GM12878 (cell line): ENCODE results near the gene CPVL. TPM values are rescaled to one million over a fixed set of nuclear protein-coding genes. Genes with fewer than 3 reads are reported as not detected.

Source experiments
- ATAC-seq: fragments of 200-7000 bp; cut with Tn5 transposase; 3 replicates; pipeline ENCODE4 v1.9.1; 2020; ENCODE audit warnings: mild to moderate bottlenecking, moderate library complexity
- BruUV-seq: library from RNA; stranded (reverse); fragments of 400-500 nt; replicated peaks from 2 replicates; lab custom pipeline; 2021; lab: Mats Ljungman, UMichigan
- CTCF ChIA-PET: fragments of 300-600 bp; sonication (Branson Sonifier 250); formaldehyde crosslinking; extraction: SDS; loops from one replicate; lab custom pipeline; 2021; ENCODE audit warnings: inconsistent platforms; lab: Yijun Ruan, JAX
- POLR2A ChIA-PET: fragments of 350-600 bp; formaldehyde crosslinking; extraction: SDS; loops from one replicate; lab custom pipeline; 2021; ENCODE audit warnings: inconsistent platforms; lab: Charles Lee
- RAD21 ChIA-PET: fragments of 300-600 bp; sonication (Branson Sonifier 250); formaldehyde crosslinking; loops from one replicate; lab custom pipeline; 2023; ENCODE audit warnings: antibody characterized with exemption; ENCODE audit not compliant: unreplicated experiment; lab: Charles Lee
- SMC1A ChIA-PET: fragments of 300-600 bp; sonication (Branson Sonifier 250); formaldehyde crosslinking; loops from one replicate; lab custom pipeline; 2023; ENCODE audit not compliant: unreplicated experiment, uncharacterized antibody; lab: Charles Lee
- DNase-seq: peaks from one replicate; pipeline ENCODE4 v3.0.0-alpha.2; 2011; ENCODE audit warnings: low read depth, low spot score
- FAIRE-seq: peaks from 3 replicates; lab custom pipeline; 2011; peaks lifted over from hg19 to GRCh38; lab: Jason Lieb, UNC
- H2AFZ ChIP-seq: 2 replicates; pipeline ENCODE4 v1.6.0; 2011; ENCODE audit warnings: low read depth, low read length, control low read depth; ENCODE audit not compliant: control insufficient read depth
- H3K27ac ChIP-seq: 2 replicates; pipeline ENCODE4 v1.5.1; 2011; ENCODE audit warnings: control low read depth; ENCODE audit not compliant: control insufficient read depth, insufficient read depth
- H3K27me3 ChIP-seq, 2 experiments: replicated peaks in 1 of 2; 2 replicates each; pipeline versions ENCODE4 v1.6.0 to v1.6.1; 2011; ENCODE audit warnings: low read length in 1 of 2; ENCODE audit not compliant: control insufficient read depth in 2 of 2, insufficient read depth in 2 of 2
- H3K36me3 ChIP-seq, 2 experiments: 2 replicates each; pipeline ENCODE4 v1.5.1; 2011; ENCODE audit warnings: low read length in 1 of 2; ENCODE audit not compliant: control insufficient read depth in 2 of 2, insufficient read depth in 2 of 2
- H3K4me1 ChIP-seq: 2 replicates; pipeline ENCODE4 v1.6.1; 2011; ENCODE audit warnings: mild to moderate bottlenecking, low read length, moderate library complexity, mixed read lengths; ENCODE audit not compliant: control insufficient read depth, insufficient read depth
- H3K4me2 ChIP-seq: 2 replicates; pipeline ENCODE4 v1.6.0; 2011; ENCODE audit warnings: control low read depth; ENCODE audit not compliant: control insufficient read depth, insufficient read depth
- H3K4me3 ChIP-seq: fragments of 200-600 bp; sonication (generic); 2 replicates; pipeline ENCODE4 v1.5.1; 2016
- H3K79me2 ChIP-seq: 2 replicates; pipeline ENCODE4 v1.6.0; 2011; ENCODE audit warnings: low read length; ENCODE audit not compliant: control insufficient read depth, insufficient read depth
- H3K9ac ChIP-seq: 2 replicates; pipeline ENCODE4 v1.8.0; 2011; ENCODE audit warnings: low read length, control low read depth, mixed read lengths; ENCODE audit not compliant: control insufficient read depth, insufficient read depth
- H3K9me3 ChIP-seq: replicated peaks from 3 replicates; pipeline ENCODE4 v1.5.1; 2011; ENCODE audit warnings: mild to moderate bottlenecking, low read length; ENCODE audit not compliant: control insufficient read depth, insufficient read depth
- H4K20me1 ChIP-seq: 2 replicates; pipeline ENCODE4 v1.6.0; 2011; ENCODE audit not compliant: control insufficient read depth, insufficient read depth
- ATF2 ChIP-seq: IDR thresholded peaks from 2 replicates; pipeline ENCODE4 v1.6.1; 2012; ENCODE audit warnings: low read length, inconsistent platforms
- BMI1 ChIP-seq: fragments of 450-650 bp; IDR thresholded peaks from 2 replicates; pipeline ENCODE4 v1.6.1; 2016; ENCODE audit warnings: mild to moderate bottlenecking, moderate library complexity, borderline replicate concordance
- EGR1 ChIP-seq, 2 experiments: IDR thresholded peaks; 1 replicate in 1 of 2; 2 replicates in 1 of 2; pipeline ENCODE4 v1.6.1; 2011 to 2012; ENCODE audit warnings: low read depth in 2 of 2, low read length in 2 of 2, borderline replicate concordance in 1 of 2, mild to moderate bottlenecking in 1 of 2, moderate library complexity in 1 of 2
- ESRRA ChIP-seq: IDR thresholded peaks from 2 replicates; pipeline ENCODE4 v1.6.1; 2012; ENCODE audit warnings: mild to moderate bottlenecking, low read length, improper control_type of control experiment
- FOXK2 ChIP-seq: fragments of 450-650 bp; IDR thresholded peaks from 2 replicates; pipeline ENCODE4 v1.6.1; 2017; ENCODE audit warnings: mild to moderate bottlenecking, moderate library complexity
- GABPA ChIP-seq: IDR thresholded peaks from 2 replicates; pipeline ENCODE4 v1.6.1; 2014; ENCODE audit warnings: antibody characterized with exemption, low read depth, mild to moderate bottlenecking, inconsistent platforms
- HDAC2 ChIP-seq: fragments of 200-600 bp; sonication (generic); IDR thresholded peaks from 2 replicates; pipeline ENCODE4 v1.6.1; 2017
- PAX8 ChIP-seq: fragments of 450-650 bp; IDR thresholded peaks from 2 replicates; pipeline ENCODE4 v1.6.1; 2017; ENCODE audit warnings: mild to moderate bottlenecking, moderate library complexity
- SIX5 ChIP-seq: IDR thresholded peaks from 2 replicates; pipeline ENCODE4 v1.6.1; 2011; ENCODE audit warnings: mild to moderate bottlenecking, low read depth, low read length, moderate library complexity; ENCODE audit not compliant: severe bottlenecking
- STAT1 ChIP-seq: fragments of 450-650 bp; conservative IDR thresholded peaks from 2 replicates; pipeline ENCODE4 v1.6.1; 2014; ENCODE audit warnings: antibody characterized with exemption, mild to moderate bottlenecking
- WGBS: methylation state at CpG from one replicate; pipeline ENCODE4 v1.1.6; 2016; ENCODE audit warnings: low lambda C conversion rate; ENCODE audit not compliant: insufficient replicate concordance, insufficient coverage; ENCODE audit errors: missing lambda C conversion rate; 5-methylcytosine and 5-hydroxymethylcytosine counted together
- in situ Hi-C: fragments of 300-500 bp; cut with MboI; formaldehyde crosslinking; loops from 9 replicates; pipeline ENCODE4 v1.14.3; 2018; ENCODE audit warnings: mixed read lengths
- intact Hi-C: fragments of 100-400 bp; cut with micrococcal nuclease; formaldehyde crosslinking; loops from one replicate; pipeline ENCODE4 v1.14.2; 2022; ENCODE audit not compliant: unreplicated experiment
- polyA plus RNA-seq, 11 experiments: library from polyadenylated mRNA; depleted of rRNA in 4 of 11; unstranded in 6 of 11; stranded (reverse) in 5 of 11; fragments of >200 nt; fragmentation: Nextera tagmentation in 4 of 11; fragmentation: Illumina TruSeq in 1 of 11; extraction: Ambion mirVana in 4 of 11; extraction: Trizol in 1 of 11; gene quantifications; 1 replicate in 1 of 11; 2 replicates in 10 of 11; pipeline versions ENCODE4 v1.2.1 to v1.2.3, GENCODE V29; 2011 to 2016; ENCODE audit warnings: inconsistent platforms in 2 of 11, missing spikeins in 2 of 11, low read depth in 1 of 11
- total RNA-seq, 4 experiments: library from RNA; depleted of rRNA in 3 of 4; stranded (reverse); fragments of >200 nt in 3 of 4; fragmentation: Illumina TruSeq in 1 of 4; extraction: Trizol in 1 of 4; gene quantifications; 2 replicates each; pipeline versions ENCODE4 v1.2.1 to v1.2.3, GENCODE V29; 2013 to 2021

CPVL gene
- total and polyA plus RNA-seq, 10 of the 15 experiments (the other 5 are each of a cell fraction or from before 2014, with no cell fraction given), result 0.59 TPM; not detected in 9

- Histone ChIP-seq H3K4me2 (no peak overlapping the region), H3K79me2 (no peaks in the 10 kb centered on the region), H4K20me1 (no peaks in the 10 kb centered on the region), H2AFZ (no peak overlapping the region), H3K9me3 (no peaks in the 10 kb centered on the region), H3K36me3 (no peaks in the 10 kb centered on the region), H3K9ac (no peak overlapping the region), H3K27me3 (peaks cover 0 to 1% of the 10 kb centered on the region in 2 experiments; a peak in 1 of 4 replicates), H3K4me1 (no peaks in the 10 kb centered on the region), H3K4me3 (no peak overlapping the region), H3K27ac (no peak overlapping the region)
- TF ChIP-seq ATF2 (no peak), ESRRA (no peak), EGR1 (IDR thresholded peaks at IDR 0.05; ENCODE audit: borderline replicate concordance in 1 of 2, low read depth in 2 of 2, low read length in 2 of 2) (no peak), HDAC2 (no peak), BMI1 (no peak), FOXK2 (no peak), SIX5 (no peak), STAT1 (no peak), GABPA (no peak), PAX8 (no peak)
- CTCF ChIA-PET, result interaction anchor here (0.8 to 2.5 kb wide), 6 partner anchors 10 to 292 kb away, joined by 3 to 12 read pairs (median 4); no protein-coding TSS in a partner anchor
- ATAC-seq (no peak), DNase-seq (no peak), FAIRE-seq (no peak)
- 14% methylated on average over 5 of the region's 5 CpGs for WGBS
- RAD21 ChIA-PET, result no interaction called here
- POLR2A ChIA-PET, result no interaction called here
- in situ Hi-C loops, result no loop called here
- SMC1A ChIA-PET, result no interaction called here
- no TSS peak for BruUV-seq
- intact Hi-C loops, result no loop called here
Measured at GRCh38 chr7:29116361-29117200, 29.8 kb downstream of the CPVL start.
